GM12872 (cell line): ENCODE results near the gene TSR3.

Experiments used
- CTCF ChIP-seq: IDR thresholded peaks from 3 replicates; pipeline ENCODE4 v1.5.1; 2011; ENCODE audit warnings: low read depth, mild to moderate bottlenecking, low read length, moderate library complexity; ENCODE audit not compliant: insufficient read depth

TSR3 gene

GRCh38 chr16:1375741-1376410 lies 24.2 kb upstream of the TSR3 start:
- no peak for TF ChIP-seq CTCF

- TF ChIP-seq CTCF: no peak
Measured at GRCh38 chr16:1375298-1375640, 23.6 kb upstream of the TSR3 start.

- no peak for TF ChIP-seq CTCF
Measured at GRCh38 chr16:1374418-1375297, 23.0 kb upstream of the TSR3 start.

- no peak for TF ChIP-seq CTCF
Measured at GRCh38 chr16:1372292-1372950, 20.7 kb upstream of the TSR3 start.

- TF ChIP-seq CTCF: no peak
Measured at GRCh38 chr16:1371054-1371978, 19.6 kb upstream of the TSR3 start.

GRCh38 chr16:1367486-1368174 lies 16.0 kb upstream of the TSR3 start:
- TF ChIP-seq CTCF: no peak
